ENCODE data around the gene DHRSX.

DNA sequence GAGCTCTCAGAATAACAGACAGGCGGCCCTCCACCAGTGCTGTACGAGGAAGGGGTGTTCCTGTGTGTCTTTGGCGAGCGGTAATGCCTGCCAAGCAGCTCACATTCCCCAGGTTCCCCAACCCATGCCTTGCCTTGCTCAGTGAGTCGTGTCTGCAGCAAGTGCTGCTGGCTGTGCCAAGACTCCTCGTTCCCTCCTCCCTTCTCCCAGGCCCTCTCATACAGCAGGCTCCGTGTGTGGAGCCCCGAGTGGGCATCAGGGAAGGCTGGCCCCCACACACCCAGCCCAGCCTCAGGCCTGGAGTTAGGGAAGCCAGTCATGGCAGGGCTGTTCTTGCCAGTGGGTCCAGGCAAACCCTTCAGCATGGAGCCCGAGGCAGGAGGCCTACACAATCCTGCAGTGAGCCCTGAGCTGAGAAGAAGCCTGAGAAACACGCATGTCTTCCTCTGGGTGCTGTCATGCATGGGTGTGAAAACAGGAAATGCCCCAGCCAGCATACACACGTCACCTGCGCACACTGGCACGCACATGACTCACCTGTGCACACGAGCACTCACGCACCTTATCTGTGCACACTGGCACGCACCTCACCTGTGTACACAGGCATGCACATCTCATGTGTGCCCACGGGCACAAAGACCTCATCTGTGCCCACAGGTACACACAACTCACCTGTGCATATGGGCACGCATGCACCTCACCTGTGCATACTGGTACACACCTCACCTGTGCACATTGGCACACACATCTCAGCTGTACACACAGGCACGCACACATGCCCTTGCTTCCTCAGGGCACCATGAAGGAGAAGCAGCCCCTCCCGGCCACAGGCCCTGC is 238.7 kb downstream of the DHRSX start:
- TF ChIP-seq, protein P1, sequence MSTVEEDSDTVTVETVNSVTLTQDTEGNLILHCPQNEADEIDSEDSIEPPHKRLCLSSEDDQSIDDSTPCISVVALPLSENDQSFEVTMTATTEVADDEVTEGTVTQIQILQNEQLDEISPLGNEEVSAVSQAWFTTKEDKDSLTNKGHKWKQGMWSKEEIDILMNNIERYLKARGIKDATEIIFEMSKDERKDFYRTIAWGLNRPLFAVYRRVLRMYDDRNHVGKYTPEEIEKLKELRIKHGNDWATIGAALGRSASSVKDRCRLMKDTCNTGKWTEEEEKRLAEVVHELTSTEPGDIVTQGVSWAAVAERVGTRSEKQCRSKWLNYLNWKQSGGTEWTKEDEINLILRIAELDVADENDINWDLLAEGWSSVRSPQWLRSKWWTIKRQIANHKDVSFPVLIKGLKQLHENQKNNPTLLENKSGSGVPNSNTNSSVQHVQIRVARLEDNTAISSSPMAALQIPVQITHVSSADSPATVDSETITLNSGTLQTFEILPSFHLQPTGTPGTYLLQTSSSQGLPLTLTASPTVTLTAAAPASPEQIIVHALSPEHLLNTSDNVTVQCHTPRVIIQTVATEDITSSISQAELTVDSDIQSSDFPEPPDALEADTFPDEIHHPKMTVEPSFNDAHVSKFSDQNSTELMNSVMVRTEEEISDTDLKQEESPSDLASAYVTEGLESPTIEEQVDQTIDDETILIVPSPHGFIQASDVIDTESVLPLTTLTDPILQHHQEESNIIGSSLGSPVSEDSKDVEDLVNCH (CRISPR knock-in tag; IDR thresholded peaks at IDR 0.05): no peak
- TF ChIP-seq NR3C1 (CRISPR knock-in tag; IDR thresholded peaks at IDR 0.05): no peak
- no peak for TF ChIP-seq TARDBP (CRISPR knock-in tag; IDR thresholded peaks at IDR 0.05)
- TF ChIP-seq JUND (CRISPR knock-in tag; IDR thresholded peaks at IDR 0.05): no peak
- TF ChIP-seq, protein P2, sequence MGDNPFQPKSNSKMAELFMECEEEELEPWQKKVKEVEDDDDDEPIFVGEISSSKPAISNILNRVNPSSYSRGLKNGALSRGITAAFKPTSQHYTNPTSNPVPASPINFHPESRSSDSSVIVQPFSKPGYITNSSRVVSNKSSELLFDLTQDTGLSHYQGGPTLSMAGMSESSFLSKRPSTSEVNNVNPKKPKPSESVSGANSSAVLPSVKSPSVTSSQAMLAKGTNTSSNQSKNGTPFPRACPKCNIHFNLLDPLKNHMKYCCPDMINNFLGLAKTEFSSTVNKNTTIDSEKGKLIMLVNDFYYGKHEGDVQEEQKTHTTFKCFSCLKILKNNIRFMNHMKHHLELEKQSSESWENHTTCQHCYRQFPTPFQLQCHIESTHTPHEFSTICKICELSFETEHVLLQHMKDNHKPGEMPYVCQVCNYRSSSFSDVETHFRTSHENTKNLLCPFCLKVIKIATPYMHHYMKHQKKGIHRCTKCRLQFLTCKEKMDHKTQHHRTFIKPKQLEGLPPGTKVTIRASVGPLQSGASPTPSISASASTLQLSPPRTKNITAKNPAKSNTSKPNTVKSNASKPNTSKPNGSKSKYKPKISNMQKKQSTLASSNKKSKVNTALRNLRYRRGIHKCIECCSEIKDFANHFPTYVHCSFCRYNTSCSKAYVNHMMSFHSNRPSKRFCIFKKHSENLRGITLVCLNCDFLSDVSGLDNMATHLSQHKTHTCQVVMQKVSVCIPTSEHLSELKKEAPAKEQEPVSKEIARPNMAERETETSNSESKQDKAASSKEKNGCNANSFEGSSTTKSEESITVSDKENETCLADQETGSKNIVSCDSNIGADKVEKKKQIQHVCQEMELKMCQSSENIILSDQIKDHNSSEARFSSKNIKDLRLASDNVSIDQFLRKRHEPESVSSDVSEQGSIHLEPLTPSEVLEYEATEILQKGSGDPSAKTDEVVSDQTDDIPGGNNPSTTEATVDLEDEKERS (CRISPR knock-in tag; IDR thresholded peaks at IDR 0.05): no peak
- TF ChIP-seq, protein P3, sequence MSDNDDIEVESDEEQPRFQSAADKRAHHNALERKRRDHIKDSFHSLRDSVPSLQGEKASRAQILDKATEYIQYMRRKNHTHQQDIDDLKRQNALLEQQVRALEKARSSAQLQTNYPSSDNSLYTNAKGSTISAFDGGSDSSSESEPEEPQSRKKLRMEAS (IDR thresholded peaks at IDR 0.05): no peak
- no peak for TF ChIP-seq ZNF33A (CRISPR knock-in tag; IDR thresholded peaks at IDR 0.05; ENCODE audit: borderline replicate concordance)
- no peak for TF ChIP-seq NFIB (CRISPR knock-in tag; IDR thresholded peaks at IDR 0.05; ENCODE audit: borderline replicate concordance)
- no peak for TF ChIP-seq TAF15 (IDR thresholded peaks at IDR 0.05; ENCODE audit: low read depth, low read length, poor library complexity, severe bottlenecking)
- no peak for TF ChIP-seq ZNF564 (CRISPR knock-in tag; IDR thresholded peaks at IDR 0.05)
- TF ChIP-seq ATF1 (CRISPR knock-in tag; IDR thresholded peaks at IDR 0.05): no peak
- no peak for TF ChIP-seq ZIK1 (CRISPR knock-in tag; IDR thresholded peaks at IDR 0.05; ENCODE audit: borderline replicate concordance, low read depth)

Measured in HepG2 (cell line).